A549 treated with Mapracorat at 1 μM for 4 hours (cell line): Measurements from ENCODE around the gene LANCL3. TPM values are rescaled to one million over a fixed set of nuclear protein-coding genes. Genes with fewer than 3 reads are reported as not detected.

ENCODE experiments used
- total RNA-seq: library from RNA; stranded (reverse); fragments of 200-300 nt; extraction: Qiagen RNA extraction; gene quantifications from 5 replicates; pipeline ENCODE4 v1.2.3, GENCODE V29; 2022

Gene LANCL3
- total RNA-seq: 0.01 TPM in 1 of 5 replicates, not detected in the others

DNA sequence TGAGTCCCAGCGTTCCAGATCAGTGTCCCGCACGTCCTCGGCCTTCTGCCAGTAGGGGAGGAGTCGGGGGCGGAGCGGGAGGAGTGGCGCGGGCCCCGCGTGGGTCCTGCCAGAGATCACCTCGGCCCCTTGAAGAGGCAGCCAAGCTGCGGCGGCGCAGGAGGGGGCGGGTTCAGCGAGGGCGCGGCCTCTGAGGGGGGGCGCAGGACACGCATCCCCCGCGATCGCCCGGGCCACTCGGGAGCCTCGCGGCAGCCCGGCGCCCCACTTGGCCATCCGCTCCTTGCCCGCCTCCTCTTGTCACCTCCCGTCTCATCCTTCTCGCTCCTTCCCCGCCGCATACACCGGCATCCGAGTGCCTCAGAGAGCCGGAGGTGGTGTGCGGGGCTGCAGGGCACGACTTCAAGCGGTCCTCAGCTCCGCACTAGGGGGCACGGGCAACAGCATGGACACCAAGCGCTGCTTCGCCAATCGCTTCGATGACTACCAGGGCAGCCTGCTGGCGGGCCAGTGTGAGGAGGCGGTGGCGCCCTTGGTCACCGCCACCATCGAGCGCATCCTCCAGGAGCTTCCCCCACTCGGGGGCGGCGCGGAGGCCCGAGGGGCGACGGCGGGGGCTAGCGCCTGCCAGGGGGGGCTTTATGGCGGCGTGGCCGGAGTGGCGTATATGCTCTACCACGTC lies at the start of gene LANCL3:
Gene LANCL3 (plus strand): TSS at position 236 of the 682 bp plus-strand sequence. CDS start 210 bp downstream, at position 446.

DNA sequence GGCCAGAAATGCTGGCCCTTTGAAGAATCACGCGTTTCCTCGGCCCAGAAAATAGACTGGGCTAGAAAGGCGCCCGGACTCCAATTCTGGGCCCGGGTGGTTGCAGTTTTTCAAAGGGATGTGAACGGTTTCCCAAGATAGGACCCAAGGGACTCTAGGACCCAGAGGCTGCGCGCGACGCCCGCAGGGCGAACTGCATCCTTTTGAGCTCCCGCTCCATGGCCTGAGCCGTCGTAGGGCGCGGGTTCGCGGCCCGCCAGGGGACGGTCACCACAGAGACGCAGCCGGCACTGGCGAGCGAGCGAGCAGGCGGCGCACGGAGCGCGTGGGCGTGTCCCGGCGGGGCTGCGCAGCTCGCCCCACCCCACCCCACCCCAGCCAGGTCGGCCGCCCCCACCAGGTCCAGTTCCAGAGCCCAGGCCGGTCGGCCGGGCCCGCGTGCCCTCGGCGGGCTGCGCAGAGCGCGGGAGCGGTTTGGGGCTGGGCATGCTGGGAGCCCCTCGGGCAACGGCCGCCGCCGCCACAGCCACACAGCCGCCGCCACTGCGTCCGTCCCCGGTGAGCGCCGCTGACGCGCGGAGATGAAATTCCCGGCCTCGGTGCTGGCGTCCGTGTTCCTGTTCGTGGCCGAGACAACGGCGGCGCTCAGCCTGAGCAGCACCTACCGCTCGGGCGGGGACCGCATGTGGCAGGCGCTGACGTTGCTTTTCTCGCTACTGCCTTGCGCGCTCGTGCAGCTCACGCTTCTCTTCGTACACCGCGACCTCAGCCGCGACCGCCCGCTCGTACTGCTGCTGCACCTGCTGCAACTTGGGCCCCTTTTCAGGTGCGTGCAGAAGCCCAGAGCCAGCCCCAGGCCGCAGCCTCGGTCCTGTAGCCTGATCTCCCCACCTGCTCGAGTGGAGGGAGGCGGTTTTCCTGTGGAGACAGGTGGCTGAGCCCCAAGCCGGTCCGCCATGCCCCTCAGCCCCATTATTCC lies 114.2 kb downstream of the LANCL3 start, which contains the start of gene XK:
Gene XK (plus strand): TSS at position 411 of the 979 bp plus-strand sequence. CDS start 171 bp downstream, at position 582.

Other genes with a start within 250 kb of the LANCL3 start
- gene PRRG1, start 222.3 kb upstream of the LANCL3 start, total RNA-seq: 4.0 to 7.0 TPM (median 5.8 TPM) in 5 replicates
- gene XK, start 114.1 kb downstream of the LANCL3 start, total RNA-seq: 0.28 to 0.44 TPM (median 0.40 TPM) in 5 replicates
- 0.02 to 0.12 TPM (median 0.05 TPM) in 4 of 5 replicates, not detected in the other for gene CYBB, start 208.4 kb downstream of the LANCL3 start, total RNA-seq